Measurements from ENCODE around the gene BSCL2. TPM values are rescaled to one million over a fixed set of nuclear protein-coding genes. Genes with fewer than 3 reads are reported as not detected.
"Not testable (repeated sequence)": the region's sequence is repeated elsewhere in the genome, so short reads cannot be mapped to it uniquely, and the experiment has no call there.

Gene BSCL2
- total RNA-seq, 1 donor: 43.5 TPM

DNA sequence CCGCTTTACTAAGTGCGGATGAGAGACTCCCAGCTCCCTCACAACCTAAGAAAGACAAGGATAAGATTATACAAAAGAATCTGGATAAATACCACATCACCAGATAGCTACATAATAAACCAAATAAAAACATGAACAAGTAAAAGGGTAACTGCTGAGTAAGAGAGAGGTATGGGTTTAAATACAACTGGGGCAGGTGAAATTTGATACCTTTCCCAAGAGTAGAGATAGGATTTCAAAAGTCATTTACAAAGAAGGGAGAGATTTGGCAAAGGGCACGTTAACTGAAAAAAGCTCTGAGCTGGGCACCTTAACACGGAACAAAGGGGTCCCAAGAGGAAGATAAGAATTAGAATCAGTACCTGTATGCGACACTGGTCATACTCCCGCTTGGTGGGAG, 30.1 kb downstream of the BSCL2 start:
- TF ChIP-seq, protein P1, sequence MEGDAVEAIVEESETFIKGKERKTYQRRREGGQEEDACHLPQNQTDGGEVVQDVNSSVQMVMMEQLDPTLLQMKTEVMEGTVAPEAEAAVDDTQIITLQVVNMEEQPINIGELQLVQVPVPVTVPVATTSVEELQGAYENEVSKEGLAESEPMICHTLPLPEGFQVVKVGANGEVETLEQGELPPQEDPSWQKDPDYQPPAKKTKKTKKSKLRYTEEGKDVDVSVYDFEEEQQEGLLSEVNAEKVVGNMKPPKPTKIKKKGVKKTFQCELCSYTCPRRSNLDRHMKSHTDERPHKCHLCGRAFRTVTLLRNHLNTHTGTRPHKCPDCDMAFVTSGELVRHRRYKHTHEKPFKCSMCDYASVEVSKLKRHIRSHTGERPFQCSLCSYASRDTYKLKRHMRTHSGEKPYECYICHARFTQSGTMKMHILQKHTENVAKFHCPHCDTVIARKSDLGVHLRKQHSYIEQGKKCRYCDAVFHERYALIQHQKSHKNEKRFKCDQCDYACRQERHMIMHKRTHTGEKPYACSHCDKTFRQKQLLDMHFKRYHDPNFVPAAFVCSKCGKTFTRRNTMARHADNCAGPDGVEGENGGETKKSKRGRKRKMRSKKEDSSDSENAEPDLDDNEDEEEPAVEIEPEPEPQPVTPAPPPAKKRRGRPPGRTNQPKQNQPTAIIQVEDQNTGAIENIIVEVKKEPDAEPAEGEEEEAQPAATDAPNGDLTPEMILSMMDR (IDR thresholded peaks at IDR 0.05; ENCODE audit: insufficient read depth, low read length): no peak
- no peak overlapping the region for H3K4me3 ChIP-seq (ENCODE audit: low read depth, low read length)
- no peak for DNase-seq (ENCODE audit: low read depth)

DNA sequence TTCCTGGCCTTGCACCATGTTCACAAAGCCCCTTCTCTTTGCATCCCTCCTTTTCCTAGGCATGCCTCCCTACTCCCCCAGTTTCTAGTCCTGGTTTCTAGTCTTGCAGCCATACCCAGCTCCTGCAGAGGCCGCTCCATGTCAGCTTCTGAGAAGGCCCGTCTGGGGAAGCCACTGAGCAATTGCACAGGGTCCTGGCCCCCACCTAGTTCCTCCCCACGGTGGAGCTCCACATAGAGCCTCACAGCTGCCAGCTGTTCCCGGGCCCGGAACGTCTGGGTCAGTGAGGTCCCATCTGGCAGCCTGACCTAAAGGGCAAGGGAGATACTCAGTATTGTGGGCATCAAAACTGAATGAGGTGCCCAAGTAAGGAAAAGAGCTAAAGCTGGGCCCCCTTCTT, 30.5 kb downstream of the BSCL2 start:
- H3K4me3 ChIP-seq (ENCODE audit: low read depth, low read length): no peak overlapping the region

DNA sequence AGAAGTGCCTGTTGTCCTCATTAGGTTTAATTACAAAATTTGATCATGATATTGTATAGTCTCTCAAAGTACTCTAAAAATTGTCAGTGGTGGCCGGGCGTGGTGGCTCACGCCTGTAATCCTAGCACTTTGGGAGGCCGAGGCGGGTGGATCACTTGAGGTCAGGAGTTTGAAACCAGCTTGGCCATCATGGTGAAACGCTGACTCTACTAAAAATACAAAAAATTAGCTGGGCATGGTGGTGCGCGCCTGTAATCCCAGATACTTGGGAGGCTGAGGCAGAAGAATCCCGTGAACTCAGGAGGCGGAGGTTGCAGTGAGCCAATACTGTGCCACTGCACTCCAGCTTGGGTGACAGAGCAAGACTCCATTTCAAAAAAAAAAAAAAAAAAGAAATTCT, 31.8 kb downstream of the BSCL2 start:
- DNase-seq (ENCODE audit: low read depth); H3K4me3 ChIP-seq (ENCODE audit: low read depth, low read length): not testable (repeated sequence)

More for the DNA sequence above, 30.5 kb downstream of the BSCL2 start:
- TF ChIP-seq, protein P1 (IDR thresholded peaks at IDR 0.05; ENCODE audit: insufficient read depth, low read length): no peak
- DNase-seq (ENCODE audit: low read depth): no peak

DNA sequence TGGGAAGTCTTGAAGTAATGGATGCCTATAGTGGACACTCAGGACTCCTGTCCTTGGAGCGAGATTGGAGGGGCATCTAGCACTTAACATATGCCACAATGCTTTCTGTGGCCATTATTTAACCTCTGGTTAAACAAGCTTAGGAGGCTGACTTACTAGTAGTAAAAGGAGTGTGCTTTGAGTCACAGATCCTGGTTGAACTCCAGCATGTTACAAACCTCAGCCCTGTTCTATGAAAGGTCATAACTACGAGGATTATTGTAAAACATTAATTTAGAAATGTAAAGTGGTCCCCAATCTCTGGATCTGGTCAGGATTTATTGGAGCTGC, 34.1 kb downstream of the BSCL2 start:
- no peak for DNase-seq (ENCODE audit: low read depth)
- TF ChIP-seq, protein P1 (IDR thresholded peaks at IDR 0.05; ENCODE audit: insufficient read depth, low read length): no peak
- H3K4me3 ChIP-seq (ENCODE audit: low read depth, low read length): no peak overlapping the region

DNA sequence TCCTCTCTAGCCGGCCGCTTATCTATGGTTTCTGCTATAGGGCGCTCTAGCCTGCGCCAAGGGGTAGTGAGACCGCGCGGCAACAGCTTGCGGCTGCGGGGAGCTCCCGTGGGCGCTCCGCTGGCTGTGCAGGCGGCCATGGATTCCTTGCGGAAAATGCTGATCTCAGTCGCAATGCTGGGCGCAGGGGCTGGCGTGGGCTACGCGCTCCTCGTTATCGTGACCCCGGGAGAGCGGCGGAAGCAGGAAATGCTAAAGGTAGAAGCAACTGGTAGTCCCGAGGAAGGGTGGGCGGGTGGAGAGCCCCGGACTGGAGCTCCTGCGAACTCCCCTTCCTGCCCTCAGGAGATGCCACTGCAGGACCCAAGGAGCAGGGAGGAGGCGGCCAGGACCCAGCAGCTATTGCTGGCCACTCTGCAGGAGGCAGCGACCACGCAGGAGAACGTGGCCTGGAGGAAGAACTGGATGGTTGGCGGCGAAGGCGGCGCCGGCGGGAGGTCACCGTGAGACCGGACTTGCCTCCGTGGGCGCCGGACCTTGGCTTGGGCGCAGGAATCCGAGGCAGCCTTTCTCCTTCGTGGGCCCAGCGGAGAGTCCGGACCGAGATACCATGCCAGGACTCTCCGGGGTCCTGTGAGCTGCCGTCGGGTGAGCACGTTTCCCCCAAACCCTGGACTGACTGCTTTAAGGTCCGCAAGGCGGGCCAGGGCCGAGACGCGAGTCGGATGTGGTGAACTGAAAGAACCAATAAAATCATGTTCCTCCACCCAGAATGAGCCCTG, 35.4 kb downstream of the BSCL2 start, which contains the start of the genes LBHD1 and UQCC3:
Gene LBHD1 (minus strand): TSS at position 660 of the 782 bp plus-strand sequence. CDS start 2,236 bp downstream, outside the sequence.
Gene UQCC3 (plus strand): TSS at position 66 of the 782 bp plus-strand sequence. CDS start 73 bp downstream, at position 139.
- TF ChIP-seq, protein P1 (IDR thresholded peaks at IDR 0.05; ENCODE audit: insufficient read depth, low read length): no peak
- peak; percentile 90 for DNase-seq (ENCODE audit: low read depth)
- H3K4me3 ChIP-seq (ENCODE audit: low read depth, low read length): peak within 1 kb of the TSS; percentile 91

DNA sequence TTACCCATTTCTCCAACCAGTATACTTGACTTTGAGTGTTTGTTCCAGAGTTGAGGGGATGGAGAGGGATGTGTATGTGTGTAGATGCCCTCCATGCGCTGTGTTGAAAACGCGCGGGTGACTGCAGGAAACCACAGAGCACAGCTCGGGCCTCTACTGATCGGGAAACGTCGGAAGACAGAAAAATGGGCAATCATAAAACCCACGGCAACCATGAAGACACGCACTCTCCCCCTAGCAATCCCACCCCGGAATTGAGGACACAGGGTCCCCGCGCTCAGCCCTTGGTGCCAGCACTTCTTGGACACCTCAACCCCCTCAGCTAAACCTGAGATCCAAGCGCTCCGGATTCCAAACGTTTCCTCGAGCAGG, 36.0 kb downstream of the BSCL2 start:
- TF ChIP-seq, protein P1 (IDR thresholded peaks at IDR 0.05; ENCODE audit: insufficient read depth, low read length): no peak
- peak overlapping the region; percentile 91 for H3K4me3 ChIP-seq (ENCODE audit: low read depth, low read length)
- DNase-seq (ENCODE audit: low read depth): no peak

DNA sequence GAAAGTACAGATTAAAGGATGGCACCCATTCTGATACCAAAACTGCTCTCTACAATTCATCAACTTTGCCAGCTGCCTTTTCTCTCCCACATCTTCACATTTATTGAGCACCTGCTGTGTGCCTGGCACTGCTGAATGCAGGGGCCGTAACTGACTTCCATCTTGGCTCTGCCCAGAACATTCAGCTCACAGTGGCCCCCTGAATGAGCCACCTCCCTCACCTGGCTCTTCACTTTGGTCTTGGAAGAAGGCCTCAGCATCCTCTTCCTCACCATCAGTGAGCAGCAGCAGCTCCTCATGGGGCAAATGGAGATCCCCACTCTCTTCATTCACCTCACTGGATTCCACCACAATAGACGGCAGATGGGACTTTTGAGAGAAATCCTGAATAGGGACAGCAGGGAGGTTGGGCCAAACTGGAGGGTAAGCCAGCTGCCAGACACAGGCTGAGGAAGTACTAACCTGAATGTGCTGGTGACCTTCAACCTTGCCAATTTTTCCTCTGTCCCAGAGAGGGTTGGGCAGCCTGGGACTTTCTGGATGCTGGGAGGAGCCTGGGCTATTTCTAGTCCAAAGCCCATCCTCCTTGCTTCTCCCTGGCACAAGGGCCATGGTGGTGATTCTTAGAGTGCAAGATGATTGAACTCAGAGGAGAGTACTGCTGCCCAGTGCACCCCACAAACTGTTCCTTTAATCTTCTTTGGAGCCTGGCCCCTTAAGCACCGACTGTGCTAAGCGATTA, 37.6 kb downstream of the BSCL2 start:
- TF ChIP-seq, protein P1 (IDR thresholded peaks at IDR 0.05; ENCODE audit: insufficient read depth, low read length): no peak
- H3K4me3 ChIP-seq (ENCODE audit: low read depth, low read length): no peak overlapping the region
- no peak for DNase-seq (ENCODE audit: low read depth)

All from fibroblast of the aortic adventitia (primary cell).